Measurements from ENCODE around the gene AEBP1.
A peak's percentile ranks its signal among the peaks of the same experiment; 100 is the strongest.
"Not testable (repeated sequence)": the region's sequence is repeated elsewhere in the genome, so short reads cannot be mapped to it uniquely, and the experiment has no call there.

AEBP1 gene

GRCh38 chr7:44122529-44122928, 18.4 kb downstream of the AEBP1 start:
- H3K27ac ChIP-seq (ENCODE audit: low read length), result no peak overlapping the region
- no peaks in the 10 kb centered on the region for H3K9me3 ChIP-seq (ENCODE audit: control insufficient read depth, insufficient read depth, low read length)
- DNase-seq (ENCODE audit: low read depth, low spot score), result no peak
- H3K27me3 ChIP-seq (ENCODE audit: control insufficient read depth, insufficient read depth, low read length), result no peaks in the 10 kb centered on the region; the same call in 1 of the 2 replicates
- H3K4me3 ChIP-seq (ENCODE audit: low read length), result peak overlapping the region; percentile 88; the same call in 1 of the 2 replicates
- WGBS (ENCODE audit: insufficient coverage, insufficient read length), result no CpG with 5 or more reads among the region's 1 CpG
- peaks cover 10% of the 10 kb centered on the region; the same call in 1 of the 2 replicates for H3K36me3 ChIP-seq (ENCODE audit: control insufficient read depth, insufficient read depth, low read length)
- H3K4me1 ChIP-seq (ENCODE audit: control insufficient read depth, insufficient read depth, low read length), result no peaks in the 10 kb centered on the region; the same call in 1 of the 2 replicates

- Histone ChIP-seq H3K4me3 (ENCODE audit: low read length) (peak within 1 kb of the TSS; percentile 88), H3K36me3 (ENCODE audit: control insufficient read depth, insufficient read depth, low read length) (peaks cover 2% of the 10 kb centered on the region; the same call in 1 of the 2 replicates), H3K9me3 (ENCODE audit: control insufficient read depth, insufficient read depth, low read length) (no peaks in the 10 kb centered on the region), H3K27ac (ENCODE audit: low read length) (no peak within 1 kb of the TSS), H3K4me1 (ENCODE audit: control insufficient read depth, insufficient read depth, low read length) (no peaks in the 10 kb centered on the region; the same call in 1 of the 2 replicates), H3K27me3 (ENCODE audit: control insufficient read depth, insufficient read depth, low read length) (no peaks in the 10 kb centered on the region; the same call in none of the 2 replicates)
- DNase-seq (ENCODE audit: low read depth, low spot score), result peak; percentile 79
- WGBS (ENCODE audit: insufficient coverage, insufficient read length), result no CpG with 5 or more reads among the region's 86 CpGs
These were observed 19.3 kb downstream of the AEBP1 start, which contains the start of gene POLD2 for GRCh38 chr7:44123190-44124003. Gene POLD2, minus strand, starts transcription at chr7:44123548. Its CDS starts 1,495 bp downstream, at chr7:44122053.

GRCh38 chr7:44124822-44125202, 20.7 kb downstream of the AEBP1 start:
- Histone ChIP-seq H3K27ac (ENCODE audit: low read length) (no peak overlapping the region), H3K4me3 (ENCODE audit: low read length) (no peak overlapping the region), H3K27me3 (ENCODE audit: control insufficient read depth, insufficient read depth, low read length) (no peaks in the 10 kb centered on the region; the same call in none of the 2 replicates), H3K4me1 (ENCODE audit: control insufficient read depth, insufficient read depth, low read length) (no peaks in the 10 kb centered on the region; the same call in 1 of the 2 replicates), H3K36me3 (ENCODE audit: control insufficient read depth, insufficient read depth, low read length) (no peaks in the 10 kb centered on the region; the same call in 1 of the 2 replicates), H3K9me3 (ENCODE audit: control insufficient read depth, insufficient read depth, low read length) (no peaks in the 10 kb centered on the region)
- no peak for DNase-seq (ENCODE audit: low read depth, low spot score)
- no CpG with 5 or more reads among the region's 6 CpGs for WGBS (ENCODE audit: insufficient coverage, insufficient read length)

GRCh38 chr7:44126574-44126973, 22.4 kb downstream of the AEBP1 start:
- DNase-seq (ENCODE audit: low read depth, low spot score); H3K27me3 ChIP-seq (ENCODE audit: control insufficient read depth, insufficient read depth, low read length); H3K4me1 ChIP-seq (ENCODE audit: control insufficient read depth, insufficient read depth, low read length); H3K36me3 ChIP-seq (ENCODE audit: control insufficient read depth, insufficient read depth, low read length); H3K9me3 ChIP-seq (ENCODE audit: control insufficient read depth, insufficient read depth, low read length); H3K4me3 ChIP-seq (ENCODE audit: low read length); H3K27ac ChIP-seq (ENCODE audit: low read length): not testable (repeated sequence)
- WGBS (ENCODE audit: insufficient coverage, insufficient read length), result no CpG with 5 or more reads among the region's 4 CpGs

GRCh38 chr7:44127161-44127560, 23.0 kb downstream of the AEBP1 start:
- no peaks in the 10 kb centered on the region for H3K36me3 ChIP-seq (ENCODE audit: control insufficient read depth, insufficient read depth, low read length)
- H3K9me3 ChIP-seq (ENCODE audit: control insufficient read depth, insufficient read depth, low read length), result no peaks in the 10 kb centered on the region
- H3K27me3 ChIP-seq (ENCODE audit: control insufficient read depth, insufficient read depth, low read length), result peaks cover 4% of the 10 kb centered on the region
- no peak overlapping the region for H3K27ac ChIP-seq (ENCODE audit: low read length)
- H3K4me3 ChIP-seq (ENCODE audit: low read length), result no peak overlapping the region
- no peak for DNase-seq (ENCODE audit: low read depth, low spot score)
- no peaks in the 10 kb centered on the region for H3K4me1 ChIP-seq (ENCODE audit: control insufficient read depth, insufficient read depth, low read length)

GRCh38 chr7:44128721-44129582, 24.8 kb downstream of the AEBP1 start:
- Histone ChIP-seq H3K4me3 (ENCODE audit: low read length) (no peak overlapping the region), H3K27ac (ENCODE audit: low read length) (no peak overlapping the region), H3K36me3 (ENCODE audit: control insufficient read depth, insufficient read depth, low read length) (no peaks in the 10 kb centered on the region), H3K27me3 (ENCODE audit: control insufficient read depth, insufficient read depth, low read length) (peaks cover 4% of the 10 kb centered on the region), H3K9me3 (ENCODE audit: control insufficient read depth, insufficient read depth, low read length) (no peaks in the 10 kb centered on the region), H3K4me1 (ENCODE audit: control insufficient read depth, insufficient read depth, low read length) (no peaks in the 10 kb centered on the region)
- WGBS (ENCODE audit: insufficient coverage, insufficient read length), result no CpG with 5 or more reads among the region's 6 CpGs
- DNase-seq (ENCODE audit: low read depth, low spot score), result no peak

GRCh38 chr7:44131173-44132029, 27.3 kb downstream of the AEBP1 start:
- DNase-seq (ENCODE audit: low read depth, low spot score), result no peak
- no CpG with 5 or more reads among the region's 12 CpGs for WGBS (ENCODE audit: insufficient coverage, insufficient read length)
- H3K4me1 ChIP-seq (ENCODE audit: control insufficient read depth, insufficient read depth, low read length), result no peaks in the 10 kb centered on the region
- H3K36me3 ChIP-seq (ENCODE audit: control insufficient read depth, insufficient read depth, low read length), result no peaks in the 10 kb centered on the region
- H3K27me3 ChIP-seq (ENCODE audit: control insufficient read depth, insufficient read depth, low read length), result peaks cover 4% of the 10 kb centered on the region
- H3K9me3 ChIP-seq (ENCODE audit: control insufficient read depth, insufficient read depth, low read length), result no peaks in the 10 kb centered on the region
- H3K4me3 ChIP-seq (ENCODE audit: low read length), result no peak overlapping the region
- no peak overlapping the region for H3K27ac ChIP-seq (ENCODE audit: low read length)

- no peaks in the 10 kb centered on the region for H3K9me3 ChIP-seq (ENCODE audit: control insufficient read depth, insufficient read depth, low read length)
- H3K27ac ChIP-seq (ENCODE audit: low read length), result no peak overlapping the region
- no CpG with 5 or more reads among the region's 2 CpGs for WGBS (ENCODE audit: insufficient coverage, insufficient read length)
- no peaks in the 10 kb centered on the region for H3K36me3 ChIP-seq (ENCODE audit: control insufficient read depth, insufficient read depth, low read length)
- H3K4me1 ChIP-seq (ENCODE audit: control insufficient read depth, insufficient read depth, low read length), result no peaks in the 10 kb centered on the region
- no peak for DNase-seq (ENCODE audit: low read depth, low spot score)
- peaks cover 4% of the 10 kb centered on the region for H3K27me3 ChIP-seq (ENCODE audit: control insufficient read depth, insufficient read depth, low read length)
- no peak overlapping the region for H3K4me3 ChIP-seq (ENCODE audit: low read length)
These were observed 27.9 kb downstream of the AEBP1 start for GRCh38 chr7:44132039-44132438.

- Histone ChIP-seq H3K27me3 (ENCODE audit: control insufficient read depth, insufficient read depth, low read length) (peaks cover 4% of the 10 kb centered on the region; the same call in 1 of the 2 replicates), H3K4me1 (ENCODE audit: control insufficient read depth, insufficient read depth, low read length) (no peaks in the 10 kb centered on the region), H3K27ac (ENCODE audit: low read length) (no peak overlapping the region), H3K4me3 (ENCODE audit: low read length) (no peak overlapping the region), H3K36me3 (ENCODE audit: control insufficient read depth, insufficient read depth, low read length) (no peaks in the 10 kb centered on the region), H3K9me3 (ENCODE audit: control insufficient read depth, insufficient read depth, low read length) (no peaks in the 10 kb centered on the region)
- DNase-seq (ENCODE audit: low read depth, low spot score), result no peak
- no CpG with 5 or more reads among the region's 3 CpGs for WGBS (ENCODE audit: insufficient coverage, insufficient read length)
These were observed 29.1 kb downstream of the AEBP1 start for GRCh38 chr7:44133295-44133694.

All from iPS DF 6.9 (cell line).